OCI-LY7 (cell line): ENCODE data around the gene MALRD1. TPM values are rescaled to one million over a fixed set of nuclear protein-coding genes. Genes with fewer than 3 reads are reported as not detected.

Experiments used
- BruUV-seq: library from RNA; stranded (reverse); fragments of 400-500 nt; replicated peaks from 2 replicates; lab custom pipeline; 2021; lab: Mats Ljungman, UMichigan
- CTCF ChIA-PET: fragments of 300-600 bp; sonication (Branson Sonifier 250); formaldehyde crosslinking; loops from one replicate; lab custom pipeline; 2022; ENCODE audit warnings: antibody characterized with exemption; ENCODE audit not compliant: unreplicated experiment; lab: Charles Lee
- POLR2A ChIA-PET: fragments of 300-600 bp; sonication (Branson Sonifier 250); formaldehyde crosslinking; loops from one replicate; lab custom pipeline; 2022; ENCODE audit warnings: antibody characterized with exemption; lab: Charles Lee
- DNase-seq: peaks from one replicate; pipeline ENCODE4 v3.0.0-alpha.2; 2015; ENCODE audit warnings: low spot score
- H2AFZ ChIP-seq: fragments of 200-600 bp; sonication (generic), shearing (Covaris generic); 2 replicates; pipeline ENCODE4 v1.6.1; 2014; ENCODE audit warnings: mild to moderate bottlenecking, antibody characterized with exemption, low read length, moderate library complexity
- H3K27ac ChIP-seq: fragments of 200-600 bp; sonication (generic); 2 replicates; pipeline ENCODE4 v1.5.1; 2014; ENCODE audit warnings: mixed run types, low read depth, mild to moderate bottlenecking, moderate library complexity, low read length, inconsistent platforms; ENCODE audit not compliant: poor library complexity, severe bottlenecking
- H3K36me3 ChIP-seq: fragments of 200-600 bp; sonication (generic); 2 replicates; pipeline ENCODE4 v1.6.1; 2014; ENCODE audit warnings: mild to moderate bottlenecking, antibody characterized with exemption, low read length, moderate library complexity, mixed read lengths; ENCODE audit not compliant: insufficient read depth
- H3K4me1 ChIP-seq: fragments of 200-600 bp; sonication (generic); 2 replicates; pipeline ENCODE4 v1.5.1; 2014; ENCODE audit warnings: mild to moderate bottlenecking, low read length; ENCODE audit not compliant: insufficient read depth, poor library complexity, severe bottlenecking
- H3K4me2 ChIP-seq: fragments of 200-600 bp; sonication (generic); 2 replicates; pipeline ENCODE4 v1.6.1; 2014; ENCODE audit warnings: mild to moderate bottlenecking, low read length
- H3K4me3 ChIP-seq: fragments of 200-600 bp; sonication (generic); 2 replicates; pipeline ENCODE4 v1.5.1; 2014; ENCODE audit warnings: mild to moderate bottlenecking, low read depth, low read length; ENCODE audit not compliant: poor library complexity, severe bottlenecking
- H3K79me2 ChIP-seq: fragments of 200-600 bp; sonication (generic); 2 replicates; pipeline ENCODE4 v1.6.1; 2016; ENCODE audit warnings: low read depth, mild to moderate bottlenecking, low read length, moderate library complexity, mixed read lengths; ENCODE audit not compliant: insufficient read depth
- H3K9me2 ChIP-seq: fragments of 200-600 bp; sonication (generic); 2 replicates; pipeline ENCODE4 v1.6.1; 2016; ENCODE audit warnings: mild to moderate bottlenecking, low read length, mixed read lengths; ENCODE audit not compliant: insufficient read depth
- H3K9me3 ChIP-seq: fragments of 200-600 bp; sonication (generic); 2 replicates; pipeline ENCODE4 v1.6.1; 2014; ENCODE audit warnings: mild to moderate bottlenecking, mixed run types, low read length, mixed read lengths
- H4K20me1 ChIP-seq: fragments of 200-600 bp; sonication (generic); 2 replicates; pipeline ENCODE4 v1.6.1; 2014; ENCODE audit warnings: mild to moderate bottlenecking, antibody characterized with exemption, low read length, moderate library complexity, mixed read lengths; ENCODE audit not compliant: insufficient read depth
- CTCF ChIP-seq: fragments of 200-600 bp; sonication (generic); conservative IDR thresholded peaks from 2 replicates; pipeline ENCODE4 v1.5.1; 2014; ENCODE audit warnings: mild to moderate bottlenecking, antibody characterized with exemption, low read length, moderate library complexity, mixed read lengths
- EZH2phosphoT487 ChIP-seq: fragments of 200-600 bp; sonication (generic); IDR thresholded peaks from 2 replicates; pipeline ENCODE4 v1.6.1; 2018; ENCODE audit warnings: low read depth, borderline replicate concordance, mild to moderate bottlenecking, mixed run types, antibody characterized with exemption, low read length, moderate library complexity, mixed read lengths
- intact Hi-C: fragments of 100-400 bp; cut with micrococcal nuclease; formaldehyde crosslinking; loops from one replicate; pipeline ENCODE4 v1.10.0; 2022; ENCODE audit not compliant: unreplicated experiment
- total RNA-seq, 2 experiments: library from RNA; depleted of rRNA in 1 of 2; stranded (reverse); fragments of >200 nt in 1 of 2; shearing (Covaris generic) in 1 of 2; gene quantifications; 2 replicates each; pipeline ENCODE4 v1.2.3, GENCODE V29; 2014 to 2022

Gene MALRD1
- total RNA-seq, 2 experiments from 2014 or later, result not detected

- no peaks in the 10 kb centered on the region for H3K4me1 ChIP-seq
- no peak overlapping the region for H3K4me3 ChIP-seq
- no peaks in the 10 kb centered on the region for H3K9me3 ChIP-seq
- no peak overlapping the region for H2AFZ ChIP-seq
- DNase-seq, result no peak
- no TSS peak for BruUV-seq
- TF ChIP-seq EZH2phosphoT487, result no peak
- TF ChIP-seq CTCF, result no peak
- H4K20me1 ChIP-seq, result no peaks in the 10 kb centered on the region
- no peaks in the 10 kb centered on the region for H3K36me3 ChIP-seq
- H3K9me2 ChIP-seq, result no peaks in the 10 kb centered on the region
- CTCF ChIA-PET, result no interaction called here
- intact Hi-C loops, result no loop called here
- POLR2A ChIA-PET, result no interaction called here
- H3K79me2 ChIP-seq, result no peaks in the 10 kb centered on the region
- no peak overlapping the region for H3K27ac ChIP-seq
- no peak overlapping the region for H3K4me2 ChIP-seq
Observed at GRCh38 chr10:19713800-19714525, 665.4 kb downstream of the MALRD1 start.

DNA sequence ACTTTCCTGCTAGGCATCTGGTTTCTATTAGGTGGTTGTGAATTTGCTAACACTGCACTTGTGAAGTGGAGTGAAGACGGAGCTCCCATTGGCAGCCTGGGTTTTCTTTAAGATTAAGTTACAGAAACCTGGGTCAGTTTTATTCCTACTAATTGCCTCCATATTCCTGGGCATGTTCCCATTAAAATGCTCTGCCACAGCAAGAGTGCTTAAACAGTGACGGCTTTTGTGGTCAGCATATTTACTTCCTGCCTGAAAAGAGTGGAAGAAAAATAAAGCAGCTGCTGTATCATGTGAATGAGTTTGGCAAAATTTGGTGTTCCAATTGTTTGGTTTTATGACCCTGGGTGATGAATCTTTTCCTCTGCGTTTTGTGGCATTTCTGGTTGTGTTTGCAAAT is 670.7 kb downstream of the MALRD1 start:
- CTCF ChIA-PET, result no interaction called here
- POLR2A ChIA-PET, result no interaction called here
- Histone ChIP-seq H3K4me1 (no peaks in the 10 kb centered on the region), H3K27ac (no peak overlapping the region), H3K9me2 (no peaks in the 10 kb centered on the region), H4K20me1 (no peaks in the 10 kb centered on the region), H3K4me2 (no peak overlapping the region), H3K4me3 (no peak overlapping the region), H3K9me3 (no peaks in the 10 kb centered on the region), H2AFZ (no peak overlapping the region), H3K79me2 (no peaks in the 10 kb centered on the region), H3K36me3 (no peaks in the 10 kb centered on the region)
- TF ChIP-seq EZH2phosphoT487 (no peak), CTCF (no peak)
- DNase-seq, result no peak
- no TSS peak for BruUV-seq
- intact Hi-C loops, result no loop called here

GRCh38 chr10:19724287-19724686 is 675.7 kb downstream of the MALRD1 start:
- DNase-seq, result no peak
- intact Hi-C loops, result no loop called here
- no TSS peak for BruUV-seq
- Histone ChIP-seq H3K4me1 (no peaks in the 10 kb centered on the region), H3K79me2 (no peaks in the 10 kb centered on the region), H3K4me2 (no peak overlapping the region), H4K20me1 (no peaks in the 10 kb centered on the region), H3K9me2 (no peaks in the 10 kb centered on the region), H3K9me3 (no peaks in the 10 kb centered on the region), H3K27ac (no peak overlapping the region), H2AFZ (no peak overlapping the region), H3K36me3 (no peaks in the 10 kb centered on the region), H3K4me3 (no peak overlapping the region)
- TF ChIP-seq CTCF (no peak), EZH2phosphoT487 (no peak)
- POLR2A ChIA-PET, result interaction anchor here (0.6 kb wide), 2 partner anchors 17 to 52 kb away, joined by 3 to 7 read pairs; no protein-coding TSS in a partner anchor
- CTCF ChIA-PET, result no interaction called here
